ENCODE data around the gene IFNA7. TPM values are rescaled to one million over a fixed set of nuclear protein-coding genes. Genes with fewer than 3 reads are reported as not detected.
"Not testable (repeated sequence)": the region's sequence is repeated elsewhere in the genome, so short reads cannot be mapped to it uniquely, and the experiment has no call there.

Gene IFNA7
- total RNA-seq, 1 donor = not detected

DNA sequence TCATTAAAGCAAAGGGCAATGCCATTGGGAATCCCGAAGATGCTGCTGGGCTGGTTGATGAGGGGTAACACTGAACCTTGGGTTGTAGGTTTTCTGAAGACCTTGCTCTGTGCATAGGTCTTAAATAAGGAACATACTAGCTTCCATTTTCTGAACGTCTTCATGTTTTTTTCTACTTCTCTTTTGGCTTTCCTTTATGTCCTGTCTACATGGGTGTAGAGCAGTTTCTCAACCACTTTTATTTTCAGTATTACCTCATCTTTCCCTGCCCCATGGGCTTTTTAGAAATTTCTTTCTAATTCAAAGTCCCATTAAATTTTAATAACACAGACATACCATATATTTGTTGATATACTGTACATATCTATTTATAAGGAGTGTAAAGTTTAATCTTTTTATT is 37.9 kb upstream of the IFNA7 start, which contains the start of gene IFNA14:
Gene IFNA14, minus strand, starts transcription at position 95 of the 400 bp plus-strand sequence. Its CDS starts 70 bp downstream, at position 25.
- H3K79me2 ChIP-seq (ENCODE audit: insufficient read depth, low read length) = no peaks in the 10 kb centered on the region
- DNase-seq (ENCODE audit: insufficient read length, low spot score, missing footprints) = no peak
- peaks cover 14% of the 10 kb centered on the region for H3K27me3 ChIP-seq (ENCODE audit: insufficient read depth, low read length)
- no peaks in the 10 kb centered on the region for H3K36me3 ChIP-seq (ENCODE audit: insufficient read depth, low read length)
- no peaks in the 10 kb centered on the region for H4K20me1 ChIP-seq (ENCODE audit: insufficient read depth, low read length)
- no peaks in the 10 kb centered on the region for H3K9me3 ChIP-seq (ENCODE audit: low read depth, low read length)
- no peak within 1 kb of the TSS for H2AFZ ChIP-seq (ENCODE audit: low read length)
- H3K4me2 ChIP-seq (ENCODE audit: insufficient read depth, low read length) = no peak within 1 kb of the TSS
- H3K4me1 ChIP-seq (ENCODE audit: insufficient read depth, low read length) = no peaks in the 10 kb centered on the region
- TF ChIP-seq, protein P1, sequence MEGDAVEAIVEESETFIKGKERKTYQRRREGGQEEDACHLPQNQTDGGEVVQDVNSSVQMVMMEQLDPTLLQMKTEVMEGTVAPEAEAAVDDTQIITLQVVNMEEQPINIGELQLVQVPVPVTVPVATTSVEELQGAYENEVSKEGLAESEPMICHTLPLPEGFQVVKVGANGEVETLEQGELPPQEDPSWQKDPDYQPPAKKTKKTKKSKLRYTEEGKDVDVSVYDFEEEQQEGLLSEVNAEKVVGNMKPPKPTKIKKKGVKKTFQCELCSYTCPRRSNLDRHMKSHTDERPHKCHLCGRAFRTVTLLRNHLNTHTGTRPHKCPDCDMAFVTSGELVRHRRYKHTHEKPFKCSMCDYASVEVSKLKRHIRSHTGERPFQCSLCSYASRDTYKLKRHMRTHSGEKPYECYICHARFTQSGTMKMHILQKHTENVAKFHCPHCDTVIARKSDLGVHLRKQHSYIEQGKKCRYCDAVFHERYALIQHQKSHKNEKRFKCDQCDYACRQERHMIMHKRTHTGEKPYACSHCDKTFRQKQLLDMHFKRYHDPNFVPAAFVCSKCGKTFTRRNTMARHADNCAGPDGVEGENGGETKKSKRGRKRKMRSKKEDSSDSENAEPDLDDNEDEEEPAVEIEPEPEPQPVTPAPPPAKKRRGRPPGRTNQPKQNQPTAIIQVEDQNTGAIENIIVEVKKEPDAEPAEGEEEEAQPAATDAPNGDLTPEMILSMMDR (IDR thresholded peaks at IDR 0.05; ENCODE audit: extremely low read depth, low read depth, low read length) = no peak
- no peak within 1 kb of the TSS for H3K27ac ChIP-seq (ENCODE audit: low read depth, low read length)
- H3K4me3 ChIP-seq (ENCODE audit: insufficient read depth, low read length) = no peak within 1 kb of the TSS

DNA sequence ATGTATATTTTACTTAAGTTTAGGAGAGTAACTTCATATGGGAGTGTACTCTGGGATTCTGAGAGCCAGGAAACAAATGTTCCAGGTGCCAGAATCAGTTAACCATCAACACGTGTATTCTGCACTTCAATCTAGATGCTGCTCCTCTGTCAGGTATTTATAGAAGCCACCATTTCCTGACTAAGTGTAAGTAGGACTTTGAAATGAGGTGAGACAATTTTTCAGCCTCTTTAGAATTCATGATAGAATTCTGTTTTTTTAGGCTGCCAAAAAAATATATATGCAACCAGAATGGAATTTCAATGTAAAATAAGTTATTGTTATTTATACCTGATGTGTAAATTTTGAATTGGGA is 34.3 kb upstream of the IFNA7 start:
- H3K36me3 ChIP-seq (ENCODE audit: insufficient read depth, low read length); DNase-seq (ENCODE audit: insufficient read length, low spot score, missing footprints); H2AFZ ChIP-seq (ENCODE audit: low read length); H4K20me1 ChIP-seq (ENCODE audit: insufficient read depth, low read length); H3K9me3 ChIP-seq (ENCODE audit: low read depth, low read length); H3K4me1 ChIP-seq (ENCODE audit: insufficient read depth, low read length); H3K4me3 ChIP-seq (ENCODE audit: insufficient read depth, low read length); H3K79me2 ChIP-seq (ENCODE audit: insufficient read depth, low read length); H3K27ac ChIP-seq (ENCODE audit: low read depth, low read length); H3K27me3 ChIP-seq (ENCODE audit: insufficient read depth, low read length); H3K4me2 ChIP-seq (ENCODE audit: insufficient read depth, low read length): not testable (repeated sequence)

DNA sequence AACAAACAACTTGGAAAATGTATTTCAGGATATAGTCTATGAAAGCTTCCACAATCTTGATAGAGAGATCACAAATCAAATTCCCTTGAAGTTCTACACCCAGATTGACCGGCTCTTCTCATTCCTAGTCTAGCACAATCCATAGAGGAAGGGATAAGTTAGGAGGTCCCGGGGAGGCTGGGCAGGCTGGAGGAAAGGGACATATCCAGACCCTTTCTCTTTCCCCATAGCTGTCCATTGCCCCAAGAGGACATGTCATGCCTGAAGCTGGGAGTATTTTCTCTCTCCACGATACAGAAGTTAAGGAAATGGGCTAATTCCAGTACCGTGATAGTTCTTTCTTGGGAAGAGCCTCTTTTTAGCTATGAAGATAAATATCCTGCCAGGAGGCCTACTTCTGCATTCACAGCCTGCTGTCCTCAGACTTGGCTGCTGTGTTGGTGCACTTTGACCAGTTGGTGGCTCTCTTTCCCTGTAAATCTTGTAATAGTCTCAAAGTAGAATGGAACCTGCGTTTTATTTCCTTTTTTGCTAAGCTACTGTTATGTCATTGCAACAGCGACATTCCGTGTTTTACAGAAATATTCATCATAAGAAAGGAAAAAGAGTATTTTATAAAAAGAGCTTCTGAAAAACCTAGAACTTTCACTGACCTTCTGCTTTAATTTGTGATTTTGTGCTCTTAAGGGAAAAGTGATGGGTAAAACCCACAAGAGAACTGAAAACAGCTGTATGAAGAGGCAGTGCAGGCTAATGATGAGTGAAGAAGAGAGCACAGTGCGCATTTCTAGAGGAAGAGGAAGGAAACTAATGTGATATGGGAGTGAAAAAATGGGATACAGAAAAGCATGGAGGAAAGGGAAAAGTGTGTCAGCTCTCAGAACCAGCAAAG is 33.7 kb upstream of the IFNA7 start:
- not testable (repeated sequence) for H3K4me2 ChIP-seq (ENCODE audit: insufficient read depth, low read length); H3K9me3 ChIP-seq (ENCODE audit: low read depth, low read length); H3K4me3 ChIP-seq (ENCODE audit: insufficient read depth, low read length); H2AFZ ChIP-seq (ENCODE audit: low read length); H4K20me1 ChIP-seq (ENCODE audit: insufficient read depth, low read length); H3K27me3 ChIP-seq (ENCODE audit: insufficient read depth, low read length); H3K4me1 ChIP-seq (ENCODE audit: insufficient read depth, low read length); H3K27ac ChIP-seq (ENCODE audit: low read depth, low read length); H3K79me2 ChIP-seq (ENCODE audit: insufficient read depth, low read length); H3K36me3 ChIP-seq (ENCODE audit: insufficient read depth, low read length)
- TF ChIP-seq, protein P1 (IDR thresholded peaks at IDR 0.05; ENCODE audit: extremely low read depth, low read depth, low read length) = peak; percentile 59
- DNase-seq (ENCODE audit: insufficient read length, low spot score, missing footprints) = peak; percentile 30

DNA sequence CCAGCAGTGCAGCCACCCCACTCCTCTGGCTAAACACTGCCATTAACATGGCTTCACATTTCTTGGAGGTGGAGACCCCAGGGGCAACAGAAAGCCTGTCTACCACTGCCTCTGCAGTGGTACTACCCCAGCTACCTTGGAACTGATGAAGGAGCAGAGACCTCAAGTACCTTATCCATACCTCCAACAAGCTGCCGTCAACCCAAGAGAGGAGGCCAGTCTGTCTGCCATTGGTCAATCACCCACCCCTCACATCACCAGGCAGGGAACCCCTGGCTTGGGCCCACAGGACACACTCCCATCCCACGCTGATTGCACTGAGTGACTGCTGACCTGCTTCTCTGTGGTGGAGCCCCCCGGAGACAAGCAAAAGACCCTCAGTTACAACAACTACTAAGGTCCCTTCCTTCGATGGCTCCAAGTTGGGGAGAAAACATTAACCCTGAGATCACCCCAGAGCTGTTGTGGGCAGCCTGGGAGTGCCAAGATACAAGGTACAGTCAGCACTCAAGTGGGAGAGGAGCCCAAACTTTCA is 32.2 kb upstream of the IFNA7 start:
- no peaks in the 10 kb centered on the region for H4K20me1 ChIP-seq (ENCODE audit: insufficient read depth, low read length)
- DNase-seq (ENCODE audit: insufficient read length, low spot score, missing footprints) = no peak
- no peaks in the 10 kb centered on the region for H3K4me1 ChIP-seq (ENCODE audit: insufficient read depth, low read length)
- no peak overlapping the region for H3K4me3 ChIP-seq (ENCODE audit: insufficient read depth, low read length)
- no peak overlapping the region for H3K4me2 ChIP-seq (ENCODE audit: insufficient read depth, low read length)
- H3K79me2 ChIP-seq (ENCODE audit: insufficient read depth, low read length) = no peaks in the 10 kb centered on the region
- TF ChIP-seq, protein P1 (IDR thresholded peaks at IDR 0.05; ENCODE audit: extremely low read depth, low read depth, low read length) = no peak
- H3K27me3 ChIP-seq (ENCODE audit: insufficient read depth, low read length) = peaks cover 2% of the 10 kb centered on the region
- H2AFZ ChIP-seq (ENCODE audit: low read length) = no peak overlapping the region
- H3K36me3 ChIP-seq (ENCODE audit: insufficient read depth, low read length) = no peaks in the 10 kb centered on the region
- no peaks in the 10 kb centered on the region for H3K9me3 ChIP-seq (ENCODE audit: low read depth, low read length)
- H3K27ac ChIP-seq (ENCODE audit: low read depth, low read length) = no peak overlapping the region
